Fibroblast of the aortic adventitia (primary cell): ENCODE measurements around the gene ZBED1. TPM values are rescaled to one million over a fixed set of nuclear protein-coding genes. Genes with fewer than 3 reads are reported as not detected.
"Not testable (repeated sequence)": the region's sequence is repeated elsewhere in the genome, so short reads cannot be mapped to it uniquely, and the experiment has no call there.

Source experiments
- DNase-seq: peaks from one replicate; pipeline ENCODE4 v3.0.0-alpha.2; 2010; ENCODE audit warnings: low read depth
- H3K4me3 ChIP-seq: 2 replicates; pipeline ENCODE4 v1.5.1; 2011; ENCODE audit warnings: low read depth, mild to moderate bottlenecking, control low read depth, low read length, moderate library complexity
- CTCF ChIP-seq: IDR thresholded peaks from 2 replicates; pipeline ENCODE4 v1.5.1; 2011; ENCODE audit warnings: mild to moderate bottlenecking, low read length, control low read depth, inconsistent platforms; ENCODE audit not compliant: insufficient read depth
- total RNA-seq: library from RNA; depleted of rRNA; stranded (reverse); fragments of >200 nt; gene quantifications from 2 replicates; pipeline ENCODE4 v1.2.3, GENCODE V29; 2012; ENCODE audit warnings: low replicate concordance

Gene ZBED1
- total RNA-seq, 1 donor: 25.3 TPM

DNA sequence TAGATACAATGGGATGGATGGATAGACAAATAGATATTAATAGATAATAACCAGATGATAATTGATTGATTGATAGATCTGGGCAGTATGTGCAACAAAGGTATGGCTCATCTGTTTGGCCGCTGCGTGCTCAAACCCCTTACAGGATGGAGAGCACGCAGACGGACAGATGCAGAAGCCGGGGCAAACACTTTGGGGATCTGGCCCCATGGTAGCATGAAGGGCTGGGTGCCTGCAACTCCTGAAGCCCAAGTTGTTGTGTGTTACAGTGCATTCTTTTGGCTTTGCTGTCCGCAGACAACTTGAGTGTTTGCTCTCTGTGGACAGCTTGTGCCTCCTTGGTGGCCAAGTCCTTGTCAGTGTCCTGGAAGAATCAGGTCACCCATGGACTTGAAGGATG, 10.6 kb upstream of the ZBED1 start:
- H3K4me3 ChIP-seq: no peak overlapping the region
- no peak for TF ChIP-seq CTCF
- no peak for DNase-seq

DNA sequence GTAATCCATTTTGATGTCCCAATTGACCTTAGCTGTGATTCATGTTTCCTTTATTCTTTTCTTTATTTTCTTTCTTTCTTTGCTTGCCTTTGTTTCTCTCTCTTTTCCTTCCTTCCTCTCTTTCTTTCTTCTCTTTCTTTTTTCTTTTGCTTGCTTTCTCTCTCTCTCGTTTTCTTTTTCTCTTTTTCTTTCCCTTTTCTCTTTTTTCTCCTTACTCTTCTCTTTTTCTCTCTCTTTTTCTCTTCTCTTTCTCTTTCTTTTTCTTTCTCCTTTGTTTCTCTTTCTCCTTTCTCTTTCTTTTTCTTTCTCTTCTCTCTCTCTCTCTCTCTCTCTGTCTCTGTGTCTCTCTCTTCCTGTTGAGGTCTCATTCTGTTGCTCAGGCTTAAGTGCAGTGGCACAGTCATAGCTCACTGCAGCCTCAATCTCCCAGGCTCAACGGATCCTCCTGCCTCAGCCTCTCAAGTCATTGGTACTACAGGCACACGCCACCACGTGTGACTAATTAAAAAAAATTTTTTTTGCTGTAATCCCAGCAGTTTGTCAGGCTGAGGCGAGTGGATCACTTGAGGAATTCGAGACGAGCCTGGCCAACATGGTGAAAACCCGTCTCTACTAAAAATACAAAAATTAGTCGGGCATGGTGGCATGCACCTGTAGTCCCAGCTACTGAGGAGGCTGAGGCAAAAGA, 8.0 kb upstream of the ZBED1 start:
- no peak for TF ChIP-seq CTCF
- no peak overlapping the region for H3K4me3 ChIP-seq
- no peak for DNase-seq

- no peak for DNase-seq
- TF ChIP-seq CTCF: no peak
- H3K4me3 ChIP-seq: no peak overlapping the region
Observed at GRCh38 chrX:2507904-2508627, 7.3 kb upstream of the ZBED1 start.

DNA sequence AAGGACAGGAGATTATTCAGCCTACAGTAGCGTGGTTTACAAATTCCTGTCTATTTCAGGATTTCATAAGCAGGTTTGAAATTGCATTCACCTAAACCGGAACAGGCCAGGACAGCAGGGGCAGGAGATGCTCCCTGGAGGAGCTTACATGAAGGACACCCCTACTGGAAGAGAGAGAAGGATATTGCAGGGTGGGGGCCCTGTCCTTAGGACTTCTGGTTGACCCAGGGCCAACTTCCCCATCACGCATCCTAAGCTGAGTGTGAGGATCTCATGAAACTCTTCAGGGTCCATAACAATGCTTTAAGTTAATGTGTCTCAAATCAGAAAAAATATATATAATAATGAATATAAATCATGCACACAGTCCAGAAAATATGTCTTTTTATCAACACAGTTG, 6.4 kb upstream of the ZBED1 start:
- no peak for TF ChIP-seq CTCF
- no peak overlapping the region for H3K4me3 ChIP-seq
- no peak for DNase-seq

DNA sequence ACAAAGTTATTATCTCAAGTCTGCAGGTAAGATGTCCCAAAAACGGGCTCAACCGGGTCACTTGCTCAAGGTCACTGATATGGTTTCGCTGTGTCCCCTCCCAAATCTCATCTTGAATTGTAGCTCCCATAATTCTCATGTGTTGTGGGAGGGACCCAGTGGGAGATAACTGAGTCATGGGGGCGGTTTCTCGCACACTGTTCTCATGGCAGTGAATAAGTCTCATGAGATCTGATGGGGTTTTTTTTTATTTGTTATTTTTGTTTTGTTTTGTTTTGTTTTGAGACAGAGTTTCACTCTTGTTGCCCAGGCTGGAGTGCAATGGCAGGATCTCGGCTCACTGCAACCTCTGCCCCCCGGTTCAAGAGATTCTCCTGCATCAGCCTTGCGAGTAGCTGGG, 4.6 kb upstream of the ZBED1 start:
- DNase-seq: not testable (repeated sequence)

DNA sequence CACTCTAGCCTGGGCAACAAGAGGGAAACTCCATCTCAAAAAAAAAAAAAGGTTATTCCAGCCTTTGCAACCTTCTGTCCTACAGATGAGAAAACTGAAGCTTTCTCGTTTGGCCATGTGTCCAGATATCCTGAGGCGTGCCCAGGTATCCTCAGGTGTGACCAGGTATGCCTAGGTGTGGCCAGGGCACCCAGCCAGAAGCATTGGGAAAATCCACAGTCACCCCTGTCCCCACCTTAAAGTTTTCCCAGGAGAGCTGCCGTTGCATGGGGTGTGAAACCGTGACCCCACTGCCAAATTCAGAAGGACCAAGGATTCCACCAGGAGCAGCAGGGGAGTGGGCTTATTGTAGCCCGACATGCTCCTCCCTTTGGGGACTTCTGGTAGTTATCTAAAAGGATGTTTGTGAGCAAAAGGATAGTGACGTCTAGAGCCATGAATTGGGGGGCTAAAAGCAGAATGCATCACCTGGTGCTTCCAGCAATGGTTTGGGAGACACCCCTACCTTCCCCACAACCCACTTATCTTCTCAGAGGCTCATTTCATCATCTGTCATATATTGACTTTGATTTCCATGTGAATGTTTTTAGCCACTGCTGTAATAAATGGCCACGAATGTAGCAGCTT, 4.0 kb upstream of the ZBED1 start:
- no peak for DNase-seq
- TF ChIP-seq CTCF: no peak
- no peak overlapping the region for H3K4me3 ChIP-seq

More for the DNA sequence above, 4.6 kb upstream of the ZBED1 start:
- not testable (repeated sequence) for H3K4me3 ChIP-seq

DNA sequence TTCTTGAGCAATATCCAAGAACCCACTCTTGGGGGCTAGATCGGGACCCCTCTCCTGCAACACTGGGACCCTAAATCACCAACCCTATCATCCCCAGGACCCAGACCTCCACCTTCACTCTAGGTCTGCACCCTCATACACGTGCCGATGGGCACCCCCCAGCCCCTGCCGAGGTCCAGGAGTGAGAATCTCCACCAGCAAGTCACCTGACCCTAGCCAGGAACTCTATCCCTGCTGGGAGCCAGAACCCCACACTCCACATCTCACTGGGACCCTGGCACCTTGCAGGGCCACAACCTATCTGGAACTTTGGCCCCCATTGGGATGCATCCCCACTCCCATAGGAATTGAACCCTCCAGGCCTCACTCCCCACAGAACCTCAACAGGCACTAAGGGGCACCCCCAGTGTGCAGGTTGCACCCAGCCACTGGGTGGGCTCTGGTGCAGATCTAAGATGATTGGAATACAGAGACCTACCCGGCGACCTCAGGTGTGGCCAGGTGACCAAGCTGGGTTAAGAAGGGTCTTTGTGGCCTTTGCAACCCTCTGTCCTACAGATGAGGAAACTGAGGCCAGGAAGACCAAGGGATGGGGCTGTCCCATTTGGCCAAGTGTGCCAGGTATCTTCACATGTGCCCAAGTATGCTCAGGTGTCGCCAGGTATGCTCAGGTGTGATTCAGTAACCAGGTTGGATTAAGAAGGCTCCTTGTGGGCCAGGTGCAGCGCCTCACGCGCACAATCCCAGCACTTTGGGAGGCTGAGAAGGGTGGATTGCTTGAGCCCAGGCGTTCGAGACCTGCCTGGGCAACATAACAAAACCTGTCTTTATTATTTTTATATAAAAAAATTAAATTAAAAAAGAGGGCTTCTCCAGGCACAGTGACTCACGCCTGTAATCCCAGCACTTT, 3.1 kb upstream of the ZBED1 start:
- DNase-seq: no peak
- no peak overlapping the region for H3K4me3 ChIP-seq
- no peak for TF ChIP-seq CTCF
